ENCODE data around the gene HNRNPU. TPM values are rescaled to one million over a fixed set of nuclear protein-coding genes. Genes with fewer than 3 reads are reported as not detected.

HNRNPU gene
- polyA plus RNA-seq, 1 of the 3 experiments (the other 2 are of a cell fraction): 164 TPM

GRCh38 chr1:244881552-244882280, 17.4 kb upstream of the HNRNPU start:
- H3K9me3 ChIP-seq: no peaks in the 10 kb centered on the region
- ChIA-PET POLR2A (no interaction called here), CTCF (no interaction called here)
- no peak overlapping the region for H3K4me3 ChIP-seq (ENCODE audit: low read depth in 2 of 2, low read length in 1 of 2)
- H3K79me2 ChIP-seq (ENCODE audit: insufficient read depth): no peaks in the 10 kb centered on the region
- no peak overlapping the region for H2AFZ ChIP-seq (ENCODE audit: low read depth)
- no peak overlapping the region for H3K4me2 ChIP-seq
- 81% methylated on average over 11 of the region's 11 CpGs for WGBS (ENCODE audit: low lambda C conversion rate)
- no peak for DNase-seq
- H3K9ac ChIP-seq: no peak overlapping the region
- no peak overlapping the region for H3K27ac ChIP-seq (ENCODE audit: low read depth in 2 of 2, low read length in 1 of 2)
- H4K20me1 ChIP-seq (ENCODE audit: insufficient read depth): no peaks in the 10 kb centered on the region
- TF ChIP-seq TAF1 (IDR thresholded peaks at IDR 0.05; ENCODE audit: borderline replicate concordance, low read depth, low read length): no peak
- no peak for TF ChIP-seq PBX3 (IDR thresholded peaks at IDR 0.05)
- TF ChIP-seq, protein P1, sequence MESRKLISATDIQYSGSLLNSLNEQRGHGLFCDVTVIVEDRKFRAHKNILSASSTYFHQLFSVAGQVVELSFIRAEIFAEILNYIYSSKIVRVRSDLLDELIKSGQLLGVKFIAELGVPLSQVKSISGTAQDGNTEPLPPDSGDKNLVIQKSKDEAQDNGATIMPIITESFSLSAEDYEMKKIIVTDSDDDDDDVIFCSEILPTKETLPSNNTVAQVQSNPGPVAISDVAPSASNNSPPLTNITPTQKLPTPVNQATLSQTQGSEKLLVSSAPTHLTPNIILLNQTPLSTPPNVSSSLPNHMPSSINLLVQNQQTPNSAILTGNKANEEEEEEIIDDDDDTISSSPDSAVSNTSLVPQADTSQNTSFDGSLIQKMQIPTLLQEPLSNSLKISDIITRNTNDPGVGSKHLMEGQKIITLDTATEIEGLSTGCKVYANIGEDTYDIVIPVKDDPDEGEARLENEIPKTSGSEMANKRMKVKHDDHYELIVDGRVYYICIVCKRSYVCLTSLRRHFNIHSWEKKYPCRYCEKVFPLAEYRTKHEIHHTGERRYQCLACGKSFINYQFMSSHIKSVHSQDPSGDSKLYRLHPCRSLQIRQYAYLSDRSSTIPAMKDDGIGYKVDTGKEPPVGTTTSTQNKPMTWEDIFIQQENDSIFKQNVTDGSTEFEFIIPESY (IDR thresholded peaks at IDR 0.05; ENCODE audit: borderline replicate concordance, low read depth): no peak
- TF ChIP-seq RAD21 (IDR thresholded peaks at IDR 0.05; ENCODE audit: low read length): no peak
- TF ChIP-seq CHD2 (IDR thresholded peaks at IDR 0.05; ENCODE audit: low read length, partially characterized antibody): no peak
- TF ChIP-seq, protein P2, sequence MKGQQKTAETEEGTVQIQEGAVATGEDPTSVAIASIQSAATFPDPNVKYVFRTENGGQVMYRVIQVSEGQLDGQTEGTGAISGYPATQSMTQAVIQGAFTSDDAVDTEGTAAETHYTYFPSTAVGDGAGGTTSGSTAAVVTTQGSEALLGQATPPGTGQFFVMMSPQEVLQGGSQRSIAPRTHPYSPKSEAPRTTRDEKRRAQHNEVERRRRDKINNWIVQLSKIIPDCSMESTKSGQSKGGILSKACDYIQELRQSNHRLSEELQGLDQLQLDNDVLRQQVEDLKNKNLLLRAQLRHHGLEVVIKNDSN (IDR thresholded peaks at IDR 0.05; ENCODE audit: borderline replicate concordance, low read depth): no peak
- TF ChIP-seq USF2 (IDR thresholded peaks at IDR 0.05; ENCODE audit: borderline replicate concordance, low read depth, low read length): no peak
- TF ChIP-seq SIN3A (IDR thresholded peaks at IDR 0.05; ENCODE audit: borderline replicate concordance, low read depth, low read length): no peak
- no peak for TF ChIP-seq YY1 (IDR thresholded peaks at IDR 0.05; ENCODE audit: low read depth)
- no peak for TF ChIP-seq POLR2AphosphoS5 (IDR thresholded peaks at IDR 0.05; ENCODE audit: low read depth, low read length)
- TF ChIP-seq FOSL2 (IDR thresholded peaks at IDR 0.05; ENCODE audit: borderline replicate concordance, low read depth): no peak
- TF ChIP-seq TEAD4 (IDR thresholded peaks at IDR 0.05; ENCODE audit: borderline replicate concordance, insufficient read depth): no peak
- TF ChIP-seq EZH2phosphoT487 (IDR thresholded peaks at IDR 0.05; ENCODE audit: borderline replicate concordance, low read depth): no peak
- no peak for TF ChIP-seq SMC3 (IDR thresholded peaks at IDR 0.05; ENCODE audit: low read depth, low read length)
- no peak for TF ChIP-seq FOXM1 (IDR thresholded peaks at IDR 0.05; ENCODE audit: low read depth)
- no peaks in the 10 kb centered on the region for H3K27me3 ChIP-seq (ENCODE audit: insufficient read depth)
- H3F3A ChIP-seq (replicated peaks; ENCODE audit: insufficient read depth): no peaks in the 10 kb centered on the region
- no peaks in the 10 kb centered on the region for H3K36me3 ChIP-seq (replicated peaks in 1 of 2; ENCODE audit: control insufficient read depth in 1 of 2, insufficient read depth in 2 of 2, low read length in 1 of 2)
- H3K9me2 ChIP-seq: no peaks in the 10 kb centered on the region
- H3K4me1 ChIP-seq (ENCODE audit: control insufficient read depth in 1 of 2, insufficient read depth in 2 of 2, low read depth in 1 of 2, low read length in 1 of 2): no peaks in the 10 kb centered on the region

Data from SK-N-SH (cell line).